Upper lobe of right lung (tissue), 1 donor: ENCODE data around the gene ZNF275. TPM values are rescaled to one million over a fixed set of nuclear protein-coding genes. Genes with fewer than 3 reads are reported as not detected.

Experiments used
- ATAC-seq: fragments of 200-7000 bp; cut with Tn5 transposase; one replicate; pipeline ENCODE4 v1.9.1; 2020; ENCODE audit warnings: mild to moderate bottlenecking, moderate library complexity
- DNase-seq: peaks from one replicate; pipeline ENCODE4 v3.0.0-alpha.2; 2020
- H3K27ac ChIP-seq: fragments of 200-600 bp; one replicate; pipeline ENCODE4 v1.8.0; 2022
- H3K27me3 ChIP-seq: fragments of 200-600 bp; one replicate; pipeline ENCODE4 v1.8.0; 2022; ENCODE audit warnings: mild to moderate bottlenecking
- H3K36me3 ChIP-seq: fragments of 200-600 bp; one replicate; pipeline ENCODE4 v1.8.0; 2022
- H3K4me1 ChIP-seq: fragments of 200-600 bp; one replicate; pipeline ENCODE4 v1.8.0; 2022
- H3K4me3 ChIP-seq: fragments of 200-600 bp; one replicate; pipeline ENCODE4 v1.8.0; 2022; ENCODE audit warnings: mild to moderate bottlenecking
- H3K9me3 ChIP-seq: fragments of 200-600 bp; one replicate; pipeline ENCODE4 v1.8.0; 2022
- CTCF ChIP-seq: fragments of 200-600 bp; IDR thresholded peaks from one replicate; pipeline ENCODE4 v1.8.0; 2022; ENCODE audit warnings: antibody characterized with exemption
- intact Hi-C: fragments of 100-400 bp; cut with DNase I; formaldehyde crosslinking; loops from one replicate; pipeline ENCODE4 v1.11.0; 2022
- total RNA-seq: library from RNA; stranded (reverse); fragmentation: NEBNext Ultra II Directional; extraction: Animal tissue kit (Norgen Biotek cat#: 25700); gene quantifications from one replicate; pipeline ENCODE4 v1.2.1, GENCODE V29; 2021
- donor health status: DM: no; HTN: yes; CAD: no; lungs with severe emphysema.

ZNF275 gene
- total RNA-seq, 1 donor from 2014 or later, result 9.0 TPM

- Histone ChIP-seq H3K36me3 (no peaks in the 10 kb centered on the region), H3K4me1 (no peaks in the 10 kb centered on the region), H3K9me3 (no peaks in the 10 kb centered on the region), H3K27ac (no peak overlapping the region), H3K4me3 (no peak overlapping the region), H3K27me3 (no peaks in the 10 kb centered on the region)
- intact Hi-C loops, result no loop called here
- TF ChIP-seq CTCF, result peak; percentile 59
- peak; percentile 76 for DNase-seq
- peak; percentile 91 for ATAC-seq
Observed at GRCh38 chrX:153400146-153401132, 66.5 kb downstream of the ZNF275 start.

- TF ChIP-seq CTCF, result no peak
- Histone ChIP-seq H3K36me3 (no peaks in the 10 kb centered on the region), H3K4me1 (no peaks in the 10 kb centered on the region), H3K27me3 (no peaks in the 10 kb centered on the region), H3K27ac (no peak within 1 kb of the TSS), H3K9me3 (no peaks in the 10 kb centered on the region), H3K4me3 (no peak within 1 kb of the TSS)
- ATAC-seq, result no peak
- peak; percentile 1 for DNase-seq
- intact Hi-C loops, result no loop called here
Observed at GRCh38 chrX:153401133-153401764, 67.3 kb downstream of the ZNF275 start, which contains the start of gene PNMA6E. TSS of gene PNMA6E (minus strand) at chrX:153401350. CDS start at chrX:153398849, 2,501 bp downstream.

Other genes with a start within 250 kb of the ZNF275 start
- gene MAGEA1, start 154.9 kb upstream of the ZNF275 start, total RNA-seq, result not detected
- gene PNMA6F, start 12.4 kb upstream of the ZNF275 start, total RNA-seq, result not detected
- gene PNMA6E, start 67.2 kb downstream of the ZNF275 start, total RNA-seq, result 0.14 TPM
- 3.4 TPM for gene ZFP92, start 77.3 kb downstream of the ZNF275 start, total RNA-seq
- gene TREX2, start 111.9 kb downstream of the ZNF275 start, total RNA-seq, result 1.2 TPM
- gene HAUS7, start 136.4 kb downstream of the ZNF275 start, total RNA-seq, result 23.0 TPM
- 205 TPM for gene BGN, start 160.8 kb downstream of the ZNF275 start, total RNA-seq
- gene ATP2B3, start 183.5 kb downstream of the ZNF275 start, total RNA-seq, result not detected